SK-N-SH treated with all-trans-retinoic acid at 6 μM for 48 hours (cell line): Measurements from ENCODE around the gene RRAS.

Experiments
- ISL1 ChIP-seq: fragments of 250-450 bp; sonication (Bioruptor Pico); IDR thresholded peaks from 2 replicates; pipeline ENCODE4 v2.1.2; 2022; ENCODE audit warnings: mild to moderate bottlenecking, moderate library complexity
- PPARA ChIP-seq: fragments of 250-450 bp; sonication (Bioruptor Pico); IDR thresholded peaks from 2 replicates; pipeline ENCODE4 v1.5.0; 2020; ENCODE audit warnings: mild to moderate bottlenecking, borderline replicate concordance
- RARB ChIP-seq: fragments of 250-450 bp; sonication (Bioruptor Pico); IDR thresholded peaks from 2 replicates; pipeline ENCODE4 v1.8.0; 2021; ENCODE audit warnings: mild to moderate bottlenecking, moderate library complexity
- SNAI2 ChIP-seq: fragments of 250-450 bp; sonication (Bioruptor Pico); IDR thresholded peaks from 2 replicates; pipeline ENCODE4 v1.5.0; 2020; ENCODE audit warnings: mild to moderate bottlenecking, moderate library complexity
- TOX ChIP-seq: fragments of 250-450 bp; sonication (Bioruptor Pico); IDR thresholded peaks from 2 replicates; pipeline ENCODE4 v1.8.0; 2021; ENCODE audit warnings: mild to moderate bottlenecking, moderate library complexity, borderline replicate concordance
- TSHZ2 ChIP-seq: fragments of 250-450 bp; sonication (Bioruptor Pico); IDR thresholded peaks from 2 replicates; pipeline ENCODE4 v1.5.0; 2020; ENCODE audit warnings: mild to moderate bottlenecking, moderate library complexity
- ZNF565 ChIP-seq: fragments of 450-650 bp; formaldehyde crosslinking; conservative IDR thresholded peaks from 2 replicates; pipeline ENCODE4 v1.5.0; 2020; ENCODE audit warnings: low read depth, mild to moderate bottlenecking, moderate library complexity
- TF ChIP-seq, protein P1 (sequence below): fragments of 250-450 bp; sonication (Bioruptor Pico); IDR thresholded peaks from 2 replicates; pipeline ENCODE4 v1.8.0; 2021; ENCODE audit warnings: low read depth, mild to moderate bottlenecking, moderate library complexity, borderline replicate concordance
- TF ChIP-seq, protein P2 (sequence below): fragments of 250-450 bp; sonication (Bioruptor Pico); IDR thresholded peaks from 2 replicates; pipeline ENCODE4 v1.5.1; 2020; ENCODE audit warnings: low read depth, mild to moderate bottlenecking, moderate library complexity

DNA sequence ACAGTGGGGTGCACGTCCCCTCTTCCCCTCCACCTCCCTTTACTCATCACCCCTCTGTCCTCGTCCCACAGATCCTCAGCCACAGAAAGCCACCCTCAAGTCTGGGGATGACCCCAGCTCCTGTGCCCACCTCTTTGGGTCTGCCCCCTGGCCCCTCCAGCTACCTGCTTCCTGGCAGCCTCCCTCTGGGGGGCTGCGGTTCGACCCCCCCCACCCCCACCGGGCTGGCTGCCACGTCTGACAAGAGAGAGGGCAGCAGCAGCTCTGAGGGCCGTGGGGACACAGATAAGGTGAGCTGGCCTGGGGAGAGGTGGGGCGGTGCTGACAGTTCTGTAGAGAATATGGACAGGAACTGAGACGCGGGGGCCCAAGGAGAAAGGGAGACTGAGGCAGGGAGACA, 14.6 kb upstream of the RRAS start:
- TF ChIP-seq TSHZ2 (CRISPR knock-in tag) (no peak), TOX (no peak), PPARA (CRISPR knock-in tag) (no peak), SNAI2 (CRISPR knock-in tag) (no peak), ZNF565 (CRISPR knock-in tag) (no peak), ISL1 (CRISPR knock-in tag) (no peak), RARB (CRISPR knock-in tag) (no peak)
- TF ChIP-seq, protein P1, sequence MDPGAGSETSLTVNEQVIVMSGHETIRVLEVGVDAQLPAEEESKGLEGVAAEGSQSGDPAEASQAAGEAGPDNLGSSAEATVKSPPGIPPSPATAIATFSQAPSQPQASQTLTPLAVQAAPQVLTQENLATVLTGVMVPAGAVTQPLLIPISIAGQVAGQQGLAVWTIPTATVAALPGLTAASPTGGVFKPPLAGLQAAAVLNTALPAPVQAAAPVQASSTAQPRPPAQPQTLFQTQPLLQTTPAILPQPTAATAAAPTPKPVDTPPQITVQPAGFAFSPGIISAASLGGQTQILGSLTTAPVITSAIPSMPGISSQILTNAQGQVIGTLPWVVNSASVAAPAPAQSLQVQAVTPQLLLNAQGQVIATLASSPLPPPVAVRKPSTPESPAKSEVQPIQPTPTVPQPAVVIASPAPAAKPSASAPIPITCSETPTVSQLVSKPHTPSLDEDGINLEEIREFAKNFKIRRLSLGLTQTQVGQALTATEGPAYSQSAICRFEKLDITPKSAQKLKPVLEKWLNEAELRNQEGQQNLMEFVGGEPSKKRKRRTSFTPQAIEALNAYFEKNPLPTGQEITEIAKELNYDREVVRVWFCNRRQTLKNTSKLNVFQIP = no peak
- TF ChIP-seq, protein P2, sequence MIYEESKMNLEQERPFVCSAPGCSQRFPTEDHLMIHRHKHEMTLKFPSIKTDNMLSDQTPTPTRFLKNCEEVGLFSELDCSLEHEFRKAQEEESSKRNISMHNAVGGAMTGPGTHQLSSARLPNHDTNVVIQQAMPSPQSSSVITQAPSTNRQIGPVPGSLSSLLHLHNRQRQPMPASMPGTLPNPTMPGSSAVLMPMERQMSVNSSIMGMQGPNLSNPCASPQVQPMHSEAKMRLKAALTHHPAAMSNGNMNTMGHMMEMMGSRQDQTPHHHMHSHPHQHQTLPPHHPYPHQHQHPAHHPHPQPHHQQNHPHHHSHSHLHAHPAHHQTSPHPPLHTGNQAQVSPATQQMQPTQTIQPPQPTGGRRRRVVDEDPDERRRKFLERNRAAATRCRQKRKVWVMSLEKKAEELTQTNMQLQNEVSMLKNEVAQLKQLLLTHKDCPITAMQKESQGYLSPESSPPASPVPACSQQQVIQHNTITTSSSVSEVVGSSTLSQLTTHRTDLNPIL = no peak
